SK-N-SH (cell line): ENCODE results near the gene BCL11A.

ENCODE experiments used
- CTCF ChIP-seq: fragments of 200-600 bp; sonication (generic); IDR thresholded peaks from 2 replicates; pipeline ENCODE4 v1.6.1; 2017; ENCODE audit warnings: antibody characterized with exemption, mild to moderate bottlenecking, moderate library complexity
- EZH2phosphoT487 ChIP-seq: fragments of 200-600 bp; sonication (generic); IDR thresholded peaks from 2 replicates; pipeline ENCODE4 v1.6.1; 2017; ENCODE audit warnings: low read depth, mixed run types, mild to moderate bottlenecking, antibody characterized with exemption, moderate library complexity, borderline replicate concordance
- MAX ChIP-seq: IDR thresholded peaks from 2 replicates; pipeline ENCODE4 v1.4.0; 2012; ENCODE audit warnings: low read depth
- POLR2AphosphoS5 ChIP-seq: IDR thresholded peaks from 2 replicates; pipeline ENCODE4 v1.6.1; 2012; ENCODE audit warnings: low read depth, low read length
- RCOR1 ChIP-seq: fragments of 150-350 bp; IDR thresholded peaks from 2 replicates; pipeline ENCODE4 v1.6.1; 2017; ENCODE audit warnings: antibody characterized with exemption, low read length
- TAF1 ChIP-seq: IDR thresholded peaks from 2 replicates; pipeline ENCODE4 v1.6.1; 2012; ENCODE audit warnings: low read depth, mild to moderate bottlenecking, low read length, moderate library complexity, borderline replicate concordance

- no peak for TF ChIP-seq CTCF
- no peak for TF ChIP-seq MAX
- no peak for TF ChIP-seq POLR2AphosphoS5
- TF ChIP-seq EZH2phosphoT487, result no peak
- TF ChIP-seq RCOR1, result no peak
- TF ChIP-seq TAF1, result no peak
These were observed 3.6 kb downstream of the BCL11A start for GRCh38 chr2:60549928-60550177.
